Endothelial cell of umbilical vein (primary cell): ENCODE results near the gene TAF11L12. TPM values are rescaled to one million over a fixed set of nuclear protein-coding genes. Genes with fewer than 3 reads are reported as not detected.

Experiments
- polyA plus RNA-seq, 4 experiments: library from polyadenylated mRNA; depleted of rRNA in 3 of 4; stranded (reverse) in 3 of 4; unstranded in 1 of 4; fragments of >200 nt; gene quantifications; 2 replicates each; pipeline versions ENCODE4 v1.2.1 to v1.2.3, GENCODE V29; 2011 to 2012; ENCODE audit warnings: missing spikeins in 1 of 4
- small RNA-seq: library from RNA; depleted of rRNA; stranded (forward); fragments of <200 nt; gene quantifications from one replicate; pipeline ENCODE3, GENCODE V24; 2012; ENCODE audit warnings: low replicate concordance, low read depth; ENCODE audit not compliant: insufficient read depth, insufficient read length
- total RNA-seq: library from RNA; stranded (reverse); gene quantifications from 2 replicates; pipeline ENCODE4 v1.2.3, GENCODE V29; 2021

The TAF11L12 gene
- total and polyA plus RNA-seq, 2 donors (not counting 3 experiments of a cell fraction or from before 2014, with no cell fraction given): not detected

Small RNA genes within 50 kb of the gene (small RNA-seq; reads per million reads assigned to genes)
- not detected for gene AC233724.1
- not detected for gene AC233724.2
- gene AC233724.3: not detected
- not detected for gene AC233724.4
- not detected for gene AC233724.6
- not detected for gene AC233724.7

Other genes with a start within 250 kb of the TAF11L12 start
- gene TAF11L2, start 112.2 kb upstream of the TAF11L12 start, total RNA-seq: not detected in 2 replicates
- not detected in 2 replicates for gene TAF11L2, start 112.2 kb upstream of the TAF11L12 start, polyA plus RNA-seq
- gene TAF11L3, start 92.0 kb upstream of the TAF11L12 start, total RNA-seq: not detected in 2 replicates
- gene TAF11L3, start 92.0 kb upstream of the TAF11L12 start, polyA plus RNA-seq: not detected in 2 replicates
- gene TAF11L4, start 88.6 kb upstream of the TAF11L12 start, total RNA-seq: not detected in 2 replicates
- gene TAF11L4, start 88.6 kb upstream of the TAF11L12 start, polyA plus RNA-seq: not detected in 2 replicates
- gene TAF11L5, start 85.2 kb upstream of the TAF11L12 start, total RNA-seq: not detected in 2 replicates
- not detected in 2 replicates for gene TAF11L5, start 85.2 kb upstream of the TAF11L12 start, polyA plus RNA-seq
- not detected in 2 replicates for gene TAF11L6, start 81.7 kb upstream of the TAF11L12 start, total RNA-seq
- not detected in 2 replicates for gene TAF11L6, start 81.7 kb upstream of the TAF11L12 start, polyA plus RNA-seq
- not detected in 2 replicates for gene TAF11L7, start 24.6 kb upstream of the TAF11L12 start, total RNA-seq
- not detected in 2 replicates for gene TAF11L7, start 24.6 kb upstream of the TAF11L12 start, polyA plus RNA-seq
- gene TAF11L8, start 19.4 kb upstream of the TAF11L12 start, total RNA-seq: not detected in 2 replicates
- not detected in 2 replicates for gene TAF11L8, start 19.4 kb upstream of the TAF11L12 start, polyA plus RNA-seq
- gene TAF11L9, start 16.0 kb upstream of the TAF11L12 start, total RNA-seq: not detected in 2 replicates
- not detected in 2 replicates for gene TAF11L9, start 16.0 kb upstream of the TAF11L12 start, polyA plus RNA-seq
- gene TAF11L10, start 12.6 kb upstream of the TAF11L12 start, total RNA-seq: not detected in 2 replicates
- gene TAF11L10, start 12.6 kb upstream of the TAF11L12 start, polyA plus RNA-seq: not detected in 2 replicates
- gene TAF11L11, start 6.2 kb upstream of the TAF11L12 start, total RNA-seq: not detected in 2 replicates
- gene TAF11L11, start 6.2 kb upstream of the TAF11L12 start, polyA plus RNA-seq: not detected in 2 replicates
- gene TAF11L13, start 21.7 kb downstream of the TAF11L12 start, total RNA-seq: not detected in 2 replicates
- gene TAF11L13, start 21.7 kb downstream of the TAF11L12 start, polyA plus RNA-seq: not detected in 2 replicates
- gene TAF11L14, start 24.1 kb downstream of the TAF11L12 start, total RNA-seq: not detected in 2 replicates
- not detected in 2 replicates for gene TAF11L14, start 24.1 kb downstream of the TAF11L12 start, polyA plus RNA-seq